Vagina (tissue), 2 donors: ENCODE measurements around the gene GJD4. TPM values are rescaled to one million over a fixed set of nuclear protein-coding genes. Genes with fewer than 3 reads are reported as not detected.

ENCODE experiments used
- DNase-seq, 2 donors: peaks; one replicate each; pipeline ENCODE4 v3.0.0-alpha.2; 2017; ENCODE audit errors: extremely low spot score in 2 of 2
- H3K27ac ChIP-seq: fragments of 200-600 bp; sonication (generic); one replicate; pipeline ENCODE4 v1.5.1; 2019
- H3K27me3 ChIP-seq: fragments of 200-600 bp; sonication (generic); one replicate; pipeline ENCODE4 v1.5.1; 2019
- H3K36me3 ChIP-seq, 2 donors: fragments of 200-600 bp; sonication (generic); one replicate each; pipeline ENCODE4 v1.5.1; 2017 to 2019
- H3K4me1 ChIP-seq: fragments of 200-600 bp; sonication (generic); one replicate; pipeline ENCODE4 v1.5.1; 2019
- H3K4me3 ChIP-seq, 2 donors: fragments of 200-600 bp; sonication (generic); 1 replicate in 1 of 2; 2 replicates in 1 of 2; pipeline ENCODE4 v1.5.1; 2016 to 2019
- H3K9me3 ChIP-seq: fragments of 200-600 bp; sonication (generic); one replicate; pipeline ENCODE4 v1.5.1; 2019
- CTCF ChIP-seq, 3 experiments: fragments of 450-650 bp in 2 of 3; fragments of 200-600 bp in 1 of 3; sonication (generic) in 1 of 3; IDR thresholded peaks; one replicate each; pipeline ENCODE4 v1.5.1; 2017 to 2019; ENCODE audit warnings: antibody characterized with exemption in 3 of 3, mild to moderate bottlenecking in 2 of 3, moderate library complexity in 2 of 3
- POLR2A ChIP-seq, 2 donors: fragments of 450-650 bp; IDR thresholded peaks; one replicate each; pipeline ENCODE4 v1.6.1; 2017; ENCODE audit warnings: antibody characterized with exemption in 2 of 2, mild to moderate bottlenecking in 2 of 2, moderate library complexity in 2 of 2
- POLR2AphosphoS5 ChIP-seq, 2 donors: sonication (generic); formaldehyde crosslinking; IDR thresholded peaks; one replicate each; pipeline ENCODE4 v1.9.0; 2017; ENCODE audit warnings: antibody characterized with exemption in 2 of 2, mild to moderate bottlenecking in 2 of 2, low read depth in 1 of 2; ENCODE audit not compliant: insufficient read depth in 1 of 2
- intact Hi-C: fragments of 100-400 bp; cut with DNase I; formaldehyde crosslinking; loops from one replicate; pipeline ENCODE4 v1.15.1; 2023
- total RNA-seq: library from RNA; depleted of rRNA; stranded (reverse); fragments of >200 nt; gene quantifications from one replicate; pipeline ENCODE4 v1.2.3, GENCODE V29; 2016

Gene GJD4
- total RNA-seq = not detected

- H3K27me3 ChIP-seq = no peaks in the 10 kb centered on the region
- no peak within 1 kb of the TSS for H3K4me3 ChIP-seq
- peaks cover 5% of the 10 kb centered on the region for H3K4me1 ChIP-seq
- intact Hi-C loops = no loop called here
- no peak within 1 kb of the TSS for H3K27ac ChIP-seq
- H3K9me3 ChIP-seq = no peaks in the 10 kb centered on the region
- no peaks in the 10 kb centered on the region for H3K36me3 ChIP-seq
- no peak for DNase-seq
- no peak for TF ChIP-seq POLR2AphosphoS5 (IDR thresholded peaks at IDR 0.05; ENCODE audit: insufficient read depth in 1 of 2, low read depth in 1 of 2)
- TF ChIP-seq CTCF (IDR thresholded peaks at IDR 0.05) = no peak
- no peak for TF ChIP-seq POLR2A (IDR thresholded peaks at IDR 0.05)
These were observed at the start of gene GJD4 for GRCh38 chr10:35605191-35605590. Gene GJD4 (plus strand): TSS chr10:35605341. CDS start chr10:35605568, 227 bp downstream.

- Histone ChIP-seq H3K9me3 (no peaks in the 10 kb centered on the region), H3K27me3 (no peaks in the 10 kb centered on the region), H3K4me3 (no peak overlapping the region), H3K4me1 (no peaks in the 10 kb centered on the region), H3K27ac (no peak overlapping the region), H3K36me3 (peaks cover 0 to 12% of the 10 kb centered on the region in 2 donors)
- TF ChIP-seq POLR2AphosphoS5 (IDR thresholded peaks at IDR 0.05; ENCODE audit: insufficient read depth in 1 of 2, low read depth in 1 of 2) (no peak), CTCF (IDR thresholded peaks at IDR 0.05) (no peak), POLR2A (IDR thresholded peaks at IDR 0.05) (no peak)
- intact Hi-C loops = no loop called here
- DNase-seq = no peak
These were observed 48.9 kb upstream of the GJD4 start for GRCh38 chr10:35555962-35556930.

GRCh38 chr10:35558276-35558675 is 46.9 kb upstream of the GJD4 start:
- Histone ChIP-seq H3K4me1 (no peaks in the 10 kb centered on the region), H3K9me3 (no peaks in the 10 kb centered on the region), H3K27ac (no peak overlapping the region), H3K4me3 (no peak overlapping the region), H3K36me3 (peaks cover 0 to 8% of the 10 kb centered on the region in 2 donors), H3K27me3 (no peaks in the 10 kb centered on the region)
- no peak for TF ChIP-seq POLR2A (IDR thresholded peaks at IDR 0.05)
- no peak for TF ChIP-seq POLR2AphosphoS5 (IDR thresholded peaks at IDR 0.05; ENCODE audit: insufficient read depth in 1 of 2, low read depth in 1 of 2)
- no peak for TF ChIP-seq CTCF (IDR thresholded peaks at IDR 0.05)
- intact Hi-C loops = no loop called here
- no peak for DNase-seq

GRCh38 chr10:35559416-35559815 is 45.7 kb upstream of the GJD4 start:
- Histone ChIP-seq H3K4me3 (no peak overlapping the region), H3K27ac (no peak overlapping the region), H3K36me3 (no peaks in the 10 kb centered on the region), H3K4me1 (no peaks in the 10 kb centered on the region), H3K9me3 (no peaks in the 10 kb centered on the region), H3K27me3 (no peaks in the 10 kb centered on the region)
- DNase-seq = no peak
- intact Hi-C loops = no loop called here
- no peak for TF ChIP-seq POLR2A (IDR thresholded peaks at IDR 0.05)

GRCh38 chr10:35561715-35562114 is 43.4 kb upstream of the GJD4 start:
- Histone ChIP-seq H3K4me3 (no peak overlapping the region), H3K27me3 (no peaks in the 10 kb centered on the region), H3K9me3 (no peaks in the 10 kb centered on the region), H3K27ac (no peak overlapping the region), H3K4me1 (no peaks in the 10 kb centered on the region), H3K36me3 (no peaks in the 10 kb centered on the region)
- TF ChIP-seq POLR2AphosphoS5 (IDR thresholded peaks at IDR 0.05; ENCODE audit: insufficient read depth in 1 of 2, low read depth in 1 of 2) (no peak), CTCF (IDR thresholded peaks at IDR 0.05) (no peak), POLR2A (IDR thresholded peaks at IDR 0.05) (no peak)
- DNase-seq = no peak
- intact Hi-C loops = loop anchor here (10.0 kb wide), 1 partner anchor 227 kb away; the partner anchor contains the start of gene CCNY
